Measurements from ENCODE around the gene AVP. TPM values are rescaled to one million over a fixed set of nuclear protein-coding genes. Genes with fewer than 3 reads are reported as not detected.

Gene AVP
- total RNA-seq, 2 donors from 2014 or later = 3.1 TPM; not detected in 1

DNA sequence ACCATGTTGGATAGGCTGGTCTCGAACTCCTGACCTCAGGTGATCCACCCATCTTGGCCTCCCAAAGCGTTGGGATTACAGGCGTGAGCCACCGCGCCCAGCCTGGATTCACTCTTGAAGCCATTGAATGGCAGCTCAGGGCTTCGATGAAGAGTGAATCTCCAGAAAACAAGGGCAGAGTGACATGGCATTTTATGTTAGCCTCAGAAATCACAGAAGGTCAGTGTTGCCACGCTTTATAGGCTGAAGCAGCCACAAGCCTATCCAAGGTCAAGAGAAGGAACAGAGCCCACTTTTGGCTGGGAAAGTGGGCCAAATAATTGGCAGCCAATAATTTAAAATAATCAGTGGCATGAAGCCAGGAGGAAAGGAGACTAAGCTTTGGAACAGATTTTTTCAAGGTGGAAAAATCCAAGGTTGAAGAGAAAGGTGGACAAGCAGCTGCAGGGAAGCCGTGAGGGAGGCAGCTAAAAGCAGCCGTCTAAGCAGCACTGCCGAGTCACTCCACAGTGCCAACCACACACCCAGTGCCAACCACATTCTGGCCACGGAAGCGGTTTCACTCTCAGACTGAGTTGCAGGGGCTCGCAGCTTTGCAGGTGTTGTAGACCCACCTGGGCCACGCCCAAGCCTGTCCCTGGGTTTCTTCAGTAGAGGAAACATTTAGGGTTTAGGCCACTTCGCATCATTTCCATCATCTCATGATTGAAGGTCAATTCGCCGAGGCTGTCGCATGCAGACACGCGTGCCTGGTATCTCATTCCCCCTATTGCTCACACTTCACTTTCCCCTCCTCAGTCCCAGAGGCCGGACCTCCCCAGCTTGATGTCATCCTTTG, 17.4 kb upstream of the AVP start:
- WGBS = 76% methylated on average over 21 of the region's 21 CpGs
- Histone ChIP-seq H3K27ac (no peak overlapping the region), H3K4me3 (no peak overlapping the region), H3K36me3 (no peaks in the 10 kb centered on the region), H3K4me1 (replicated peaks) (no peaks in the 10 kb centered on the region), H3K27me3 (replicated peaks; ENCODE audit: insufficient read depth) (no peaks in the 10 kb centered on the region), H3K9me3 (no peaks in the 10 kb centered on the region)
- no peak for DNase-seq (ENCODE audit: low spot score)
- TF ChIP-seq, protein P1, sequence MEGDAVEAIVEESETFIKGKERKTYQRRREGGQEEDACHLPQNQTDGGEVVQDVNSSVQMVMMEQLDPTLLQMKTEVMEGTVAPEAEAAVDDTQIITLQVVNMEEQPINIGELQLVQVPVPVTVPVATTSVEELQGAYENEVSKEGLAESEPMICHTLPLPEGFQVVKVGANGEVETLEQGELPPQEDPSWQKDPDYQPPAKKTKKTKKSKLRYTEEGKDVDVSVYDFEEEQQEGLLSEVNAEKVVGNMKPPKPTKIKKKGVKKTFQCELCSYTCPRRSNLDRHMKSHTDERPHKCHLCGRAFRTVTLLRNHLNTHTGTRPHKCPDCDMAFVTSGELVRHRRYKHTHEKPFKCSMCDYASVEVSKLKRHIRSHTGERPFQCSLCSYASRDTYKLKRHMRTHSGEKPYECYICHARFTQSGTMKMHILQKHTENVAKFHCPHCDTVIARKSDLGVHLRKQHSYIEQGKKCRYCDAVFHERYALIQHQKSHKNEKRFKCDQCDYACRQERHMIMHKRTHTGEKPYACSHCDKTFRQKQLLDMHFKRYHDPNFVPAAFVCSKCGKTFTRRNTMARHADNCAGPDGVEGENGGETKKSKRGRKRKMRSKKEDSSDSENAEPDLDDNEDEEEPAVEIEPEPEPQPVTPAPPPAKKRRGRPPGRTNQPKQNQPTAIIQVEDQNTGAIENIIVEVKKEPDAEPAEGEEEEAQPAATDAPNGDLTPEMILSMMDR (IDR thresholded peaks at IDR 0.05) = no peak
- TF ChIP-seq POLR2AphosphoS5 (IDR thresholded peaks at IDR 0.05) = no peak
- TF ChIP-seq POLR2A (IDR thresholded peaks at IDR 0.05) = no peak
- intact Hi-C loops (cut with DNase I) = no loop called here

DNA sequence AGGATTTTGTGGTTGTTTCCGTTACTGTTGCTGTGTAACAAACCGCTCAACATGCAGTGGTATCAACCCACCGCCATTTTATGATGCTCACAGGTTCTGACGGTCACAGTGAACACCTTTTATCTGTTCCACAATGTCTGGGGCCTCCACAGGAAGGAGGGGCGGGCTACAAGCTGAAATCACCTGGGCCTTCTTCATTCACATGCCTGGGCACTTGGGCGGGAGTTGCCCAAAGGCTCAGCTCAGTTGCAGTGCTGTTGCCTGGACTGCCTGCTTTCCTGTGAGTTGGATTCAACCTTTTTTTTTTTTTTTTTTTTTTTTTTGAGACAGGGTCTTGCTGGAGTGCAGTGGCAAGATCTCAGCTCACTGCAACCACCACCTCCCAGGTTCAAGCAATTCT, 16.7 kb upstream of the AVP start:
- Histone ChIP-seq H3K4me1 (replicated peaks) (no peaks in the 10 kb centered on the region), H3K36me3 (no peaks in the 10 kb centered on the region), H3K27ac (no peak overlapping the region), H3K9me3 (no peaks in the 10 kb centered on the region), H3K27me3 (replicated peaks; ENCODE audit: insufficient read depth) (no peaks in the 10 kb centered on the region), H3K4me3 (no peak overlapping the region)
- TF ChIP-seq, protein P1 (IDR thresholded peaks at IDR 0.05) = no peak
- TF ChIP-seq POLR2A (IDR thresholded peaks at IDR 0.05) (no peak), POLR2AphosphoS5 (IDR thresholded peaks at IDR 0.05) (no peak)
- 91% methylated on average over 6 of the region's 6 CpGs for WGBS
- intact Hi-C loops (cut with DNase I) = no loop called here
- DNase-seq (ENCODE audit: low spot score) = no peak

DNA sequence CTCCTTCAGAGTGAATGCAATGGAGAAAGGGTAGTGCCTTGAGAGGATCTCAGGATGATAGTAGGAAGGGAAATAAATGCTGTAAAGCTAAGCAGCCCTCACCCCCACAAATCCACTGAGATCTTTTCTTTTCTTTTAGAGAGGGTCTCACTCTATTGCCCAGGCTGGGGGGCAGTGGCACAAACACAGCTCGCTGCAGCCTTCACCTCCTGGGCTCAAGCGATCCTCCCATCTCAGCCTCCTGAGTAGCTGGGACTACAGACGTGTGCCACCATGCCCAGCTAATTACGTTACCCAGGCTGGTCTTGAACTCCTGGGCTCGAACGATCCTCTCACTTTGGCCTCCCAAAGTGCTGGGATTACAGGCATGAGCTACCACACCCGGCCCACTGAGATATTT, 16.0 kb upstream of the AVP start:
- no peak for DNase-seq (ENCODE audit: low spot score)
- intact Hi-C loops (cut with DNase I) = no loop called here

DNA sequence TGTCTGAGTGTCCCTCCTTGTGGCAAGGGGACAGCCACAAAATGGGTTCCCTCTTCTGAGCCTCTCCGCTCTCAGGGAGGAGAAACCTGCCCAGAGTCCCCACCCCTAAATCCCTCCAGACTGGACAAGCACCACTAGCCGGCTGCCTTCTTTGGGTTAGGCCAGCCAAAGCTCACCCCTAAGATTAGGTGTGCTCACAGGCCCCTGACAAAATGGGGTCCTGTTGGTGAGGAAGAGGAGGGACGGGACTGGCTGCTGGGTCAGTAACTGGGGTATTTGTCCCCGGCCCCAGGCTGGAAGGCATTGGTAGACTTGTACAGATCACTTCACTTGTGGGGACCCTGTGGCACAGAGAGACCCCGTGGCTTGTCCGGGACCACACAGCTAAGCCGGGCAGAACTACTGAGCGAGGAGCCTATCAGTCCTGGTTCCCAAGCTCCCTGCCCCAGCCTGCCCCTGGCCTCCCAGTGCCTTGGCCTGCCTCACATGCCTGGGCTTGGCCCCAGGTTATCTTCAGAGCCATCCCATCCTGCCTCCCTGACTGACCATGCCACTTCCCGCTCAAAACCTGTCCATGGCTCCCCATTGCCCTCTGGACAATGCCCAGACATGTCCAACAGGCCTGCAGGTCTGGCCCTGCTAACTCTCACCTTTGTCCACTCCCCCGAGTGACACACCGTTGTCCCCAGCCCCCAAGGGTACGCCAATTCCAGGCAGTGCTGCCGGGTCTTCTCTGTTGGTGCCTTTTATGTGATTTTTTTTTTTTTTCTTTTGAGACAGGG, 10.5 kb upstream of the AVP start:
- H3K4me1 ChIP-seq (replicated peaks) = no peaks in the 10 kb centered on the region
- no peak overlapping the region for H3K4me3 ChIP-seq
- no peaks in the 10 kb centered on the region for H3K36me3 ChIP-seq
- DNase-seq (ENCODE audit: low spot score) = no peak
- H3K9me3 ChIP-seq = no peaks in the 10 kb centered on the region
- H3K27me3 ChIP-seq (replicated peaks; ENCODE audit: insufficient read depth) = no peaks in the 10 kb centered on the region
- TF ChIP-seq POLR2AphosphoS5 (IDR thresholded peaks at IDR 0.05) = no peak
- TF ChIP-seq, protein P1 (IDR thresholded peaks at IDR 0.05) = no peak
- no peak for TF ChIP-seq POLR2A (IDR thresholded peaks at IDR 0.05)
- no peak overlapping the region for H3K27ac ChIP-seq
- intact Hi-C loops (cut with DNase I) = no loop called here
- 83% methylated on average over 13 of the region's 13 CpGs for WGBS

More for the DNA sequence above, 16.0 kb upstream of the AVP start:
- Histone ChIP-seq H3K4me3 (no peak overlapping the region), H3K27ac (no peak overlapping the region), H3K4me1 (replicated peaks) (no peaks in the 10 kb centered on the region), H3K36me3 (no peaks in the 10 kb centered on the region), H3K9me3 (no peaks in the 10 kb centered on the region), H3K27me3 (replicated peaks; ENCODE audit: insufficient read depth) (no peaks in the 10 kb centered on the region)
- WGBS = 92% methylated on average over 7 of the region's 7 CpGs
- TF ChIP-seq POLR2A (IDR thresholded peaks at IDR 0.05) = no peak
- TF ChIP-seq, protein P1 (IDR thresholded peaks at IDR 0.05) = no peak

All from prostate gland (tissue), 2 donors.